A549 (cell line): ENCODE results near the gene UNC5B. TPM values are rescaled to one million over a fixed set of nuclear protein-coding genes. Genes with fewer than 3 reads are reported as not detected.
A peak's percentile ranks its signal among the peaks of the same experiment; 100 is the strongest.

ENCODE experiments used
- ATAC-seq, 2 experiments: fragments of 200-7000 bp in 1 of 2; fragments of >200 bp in 1 of 2; cut with Nextera tagmentation in 1 of 2; cut with Tn5 transposase in 1 of 2; 3 replicates each; pipeline versions ENCODE4 v1.8.0 to v1.9.1; 2018 to 2020; ENCODE audit warnings: mild to moderate bottlenecking in 1 of 2, moderate library complexity in 1 of 2
- CTCF ChIA-PET: fragments of 300-600 bp; sonication (Branson Sonifier 250); formaldehyde crosslinking; extraction: SDS; loops from one replicate; lab custom pipeline; 2021; ENCODE audit warnings: antibody characterized with exemption, inconsistent platforms; lab: Yijun Ruan, JAX
- POLR2A ChIA-PET: fragments of 350-600 bp; formaldehyde crosslinking; extraction: SDS; loops from one replicate; lab custom pipeline; 2021; ENCODE audit warnings: antibody characterized with exemption, inconsistent platforms; lab: Yijun Ruan, JAX
- DNase-seq, 2 experiments: peaks; one replicate each; pipeline versions ENCODE4 v3.0.0 to v3.0.0-alpha.2; 2011 to 2016; ENCODE audit warnings: low read depth in 1 of 2, low spot score in 1 of 2
- FAIRE-seq: peaks from 2 replicates; lab custom pipeline; 2011; peaks lifted over from hg19 to GRCh38; lab: Jason Lieb, UNC
- H3K27ac ChIP-seq, 2 experiments: fragments of >200 bp; sonication (Bioruptor Twin); formaldehyde crosslinking; 3 replicates each; pipeline ENCODE4 v1.5.1; 2016 to 2017
- H3K4me1 ChIP-seq: fragments of >200 bp; sonication (Bioruptor Twin); formaldehyde crosslinking; 3 replicates; pipeline ENCODE4 v1.6.1; 2016
- H3K4me2 ChIP-seq: fragments of >200 bp; sonication (Bioruptor Twin); formaldehyde crosslinking; 3 replicates; pipeline ENCODE4 v1.6.1; 2016
- H3K4me3 ChIP-seq: fragments of >200 bp; sonication (Bioruptor Twin); formaldehyde crosslinking; 3 replicates; pipeline ENCODE4 v1.5.1; 2016
- H3K9me3 ChIP-seq: fragments of >200 bp; sonication (Bioruptor Twin); formaldehyde crosslinking; 3 replicates; pipeline ENCODE4 v1.6.1; 2016
- ATOH8 ChIP-seq: fragments of 250-450 bp; sonication (Bioruptor Pico); IDR thresholded peaks from 2 replicates; pipeline ENCODE4 v1.5.0; 2020; ENCODE audit warnings: low read depth, mild to moderate bottlenecking, moderate library complexity
- BCL3 ChIP-seq: fragments of >200 bp; sonication (Bioruptor Twin); formaldehyde crosslinking; IDR thresholded peaks from 3 replicates; pipeline ENCODE4 v1.6.1; 2016
- CEBPB ChIP-seq, 2 experiments: fragments of >200 bp in 1 of 2; sonication (Bioruptor Twin) in 1 of 2; formaldehyde crosslinking in 1 of 2; IDR thresholded peaks; 2 replicates each; pipeline ENCODE4 v1.6.1; 2012 to 2016
- CHD2 ChIP-seq: fragments of 150-350 bp; IDR thresholded peaks from 2 replicates; pipeline ENCODE4 v1.6.1; 2014; ENCODE audit warnings: low read length; ENCODE audit not compliant: partially characterized antibody
- E2F6 ChIP-seq: IDR thresholded peaks from 2 replicates; pipeline ENCODE4 v1.6.1; 2012; ENCODE audit warnings: low read depth, borderline replicate concordance
- EHF ChIP-seq: fragments of 250-450 bp; sonication (Bioruptor Pico); IDR thresholded peaks from 2 replicates; pipeline ENCODE4 v1.5.0; 2020; ENCODE audit warnings: mild to moderate bottlenecking
- EP300 ChIP-seq, 2 experiments: fragments of >200 bp; sonication (Bioruptor Twin); formaldehyde crosslinking; IDR thresholded peaks; 2 replicates in 1 of 2; 3 replicates in 1 of 2; pipeline ENCODE4 v1.6.1; 2016 to 2017
- FOSB ChIP-seq: fragments of 250-450 bp; sonication (Bioruptor Pico); IDR thresholded peaks from 2 replicates; pipeline ENCODE4 v1.5.0; 2020; ENCODE audit warnings: mild to moderate bottlenecking, moderate library complexity
- HEYL ChIP-seq: fragments of 250-450 bp; sonication (Bioruptor Pico); IDR thresholded peaks from 2 replicates; pipeline ENCODE4 v1.8.0; 2021; ENCODE audit warnings: mild to moderate bottlenecking, moderate library complexity
- HOXA7 ChIP-seq: fragments of 250-450 bp; sonication (Bioruptor Pico); IDR thresholded peaks from 2 replicates; pipeline ENCODE4 v1.5.0; 2020; ENCODE audit warnings: mild to moderate bottlenecking, moderate library complexity
- JUNB ChIP-seq: fragments of >200 bp; sonication (Bioruptor Twin); formaldehyde crosslinking; IDR thresholded peaks from 2 replicates; pipeline ENCODE4 v1.6.1; 2016
- KDM1A ChIP-seq: fragments of 200-600 bp; sonication (generic); IDR thresholded peaks from 2 replicates; pipeline ENCODE4 v1.6.1; 2016; ENCODE audit warnings: low read depth, mild to moderate bottlenecking
- MAFK ChIP-seq: fragments of 450-650 bp; IDR thresholded peaks from 2 replicates; pipeline ENCODE4 v1.6.1; 2014; ENCODE audit not compliant: partially characterized antibody
- MAZ ChIP-seq: fragments of 150-350 bp; IDR thresholded peaks from 2 replicates; pipeline ENCODE4 v1.6.1; 2014; ENCODE audit warnings: antibody characterized with exemption, low read depth, low read length, borderline replicate concordance
- NPAS2 ChIP-seq: fragments of 250-450 bp; sonication (Bioruptor Pico); IDR thresholded peaks from 2 replicates; pipeline ENCODE4 v1.8.0; 2022; ENCODE audit warnings: mild to moderate bottlenecking, moderate library complexity, borderline replicate concordance
- NR3C1 ChIP-seq: fragments of >200 bp; sonication (Bioruptor Twin); formaldehyde crosslinking; IDR thresholded peaks from 3 replicates; pipeline ENCODE4 v1.6.1; 2017
- PHF8 ChIP-seq: fragments of 200-600 bp; sonication (generic); IDR thresholded peaks from 2 replicates; pipeline ENCODE4 v1.6.1; 2016; ENCODE audit warnings: low read depth, mild to moderate bottlenecking, antibody characterized with exemption, moderate library complexity, borderline replicate concordance
- SMC3 ChIP-seq: fragments of >200 bp; sonication (Bioruptor Twin); formaldehyde crosslinking; IDR thresholded peaks from 3 replicates; pipeline ENCODE4 v1.6.1; 2018; ENCODE audit warnings: inconsistent platforms
- TFCP2L1 ChIP-seq: fragments of 250-450 bp; sonication (Bioruptor Pico); IDR thresholded peaks from 2 replicates; pipeline ENCODE4 v1.5.0; 2021; ENCODE audit warnings: mild to moderate bottlenecking
- TP53 ChIP-seq: fragments of 250-450 bp; sonication (Bioruptor Pico); IDR thresholded peaks from 2 replicates; pipeline ENCODE4 v1.5.0; 2021; ENCODE audit warnings: mild to moderate bottlenecking, moderate library complexity
- WGBS: methylation state at CpG from one replicate; pipeline ENCODE4 v1.1.6; 2017; ENCODE audit errors: missing lambda C conversion rate; 5-methylcytosine and 5-hydroxymethylcytosine counted together
- polyA plus RNA-seq, 4 experiments: library from polyadenylated mRNA; depleted of rRNA in 3 of 4; stranded (reverse); fragments of >200 nt; fragmentation: RNase III in 1 of 4; extraction: RNeasy Plus Mini Kit Qiagen cat#74134 plus additional on column Dnase treatment in 1 of 4; gene quantifications; 2 replicates in 3 of 4; 3 replicates in 1 of 4; pipeline ENCODE4 v1.2.3, GENCODE V29; 2011 to 2017
- TF ChIP-seq, protein P1 (sequence below): fragments of 450-650 bp; IDR thresholded peaks from 2 replicates; pipeline ENCODE4 v1.6.1; 2014; ENCODE audit warnings: antibody characterized with exemption

UNC5B gene
- polyA plus RNA-seq, 2 of the 4 experiments (the other 2 are of a cell fraction): 0.14 to 1.0 TPM

DNA sequence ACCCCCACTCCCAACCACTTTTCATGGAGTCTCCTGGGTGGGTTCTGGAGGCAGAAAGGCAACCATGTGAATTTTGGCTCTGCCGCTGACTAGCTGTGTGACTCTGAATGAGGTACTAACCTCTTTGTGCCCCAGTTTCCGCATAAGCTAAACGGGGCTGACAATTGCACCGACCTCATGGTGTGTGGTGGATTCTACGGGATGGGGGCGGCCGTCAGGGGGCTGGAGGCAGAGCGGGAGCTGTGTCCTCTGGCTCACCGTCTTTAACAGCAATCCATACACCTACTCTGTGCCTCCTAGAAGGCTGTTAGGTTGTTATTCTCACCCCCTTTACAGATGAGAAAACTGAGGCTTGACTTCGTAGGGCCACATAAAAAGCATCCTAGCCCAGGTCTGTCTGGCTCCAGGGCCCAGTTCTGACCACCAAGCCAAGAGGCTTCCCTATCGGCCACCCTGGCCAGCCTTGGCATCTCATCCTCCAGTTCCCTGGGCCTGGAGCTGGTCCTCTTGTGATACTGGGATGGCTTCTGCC is 102.4 kb downstream of the UNC5B start:
- DNase-seq (no peak), FAIRE-seq (no peak), ATAC-seq (no peak)
- WGBS: 49% methylated on average over 11 of the region's 11 CpGs
- no peak overlapping the region for H3K4me3 ChIP-seq
- ChIA-PET CTCF (interaction anchor here (0.6 to 44.0 kb wide), 49 partner anchors 8 to 950 kb away, joined by 3 to 977 read pairs (median 4); partner anchors contain the start of genes CDH23, PSAP and VSIR), POLR2A (no interaction called here)
- H3K4me2 ChIP-seq: peak overlapping the region; percentile 73
- peak overlapping the region; percentile 39 to 77; a peak in 5 of 6 replicates for H3K27ac ChIP-seq
- no peaks in the 10 kb centered on the region for H3K9me3 ChIP-seq
- peaks cover 4% of the 10 kb centered on the region for H3K4me1 ChIP-seq
- TF ChIP-seq KDM1A (0 out of 2 replicates have a peak, but pooled peaks have one; percentile 25), HOXA7 (no peak)

GRCh38 chr10:71316056-71316785 is 103.9 kb downstream of the UNC5B start:
- Histone ChIP-seq H3K4me2 (no peak overlapping the region), H3K4me1 (peaks cover 14% of the 10 kb centered on the region), H3K9me3 (no peaks in the 10 kb centered on the region), H3K4me3 (no peak overlapping the region), H3K27ac (no peak overlapping the region)
- DNase-seq (no peak), FAIRE-seq (no peak), ATAC-seq (no peak)
- CTCF ChIA-PET: interaction anchor here (0.6 to 44.0 kb wide), 23 partner anchors 7 to 1027 kb away, joined by 3 to 977 read pairs (median 7); partner anchors contain the start of genes CDH23 and VSIR
- no peak for TF ChIP-seq MAZ
- TF ChIP-seq TP53: no peak
- TF ChIP-seq NPAS2 (CRISPR knock-in tag): no peak
- TF ChIP-seq CHD2: no peak
- TF ChIP-seq SMC3: no peak
- TF ChIP-seq PHF8: no peak
- TF ChIP-seq EP300 (IDR thresholded peaks at IDR 0.05): no peak
- TF ChIP-seq NR3C1: no peak
- TF ChIP-seq, protein P1, sequence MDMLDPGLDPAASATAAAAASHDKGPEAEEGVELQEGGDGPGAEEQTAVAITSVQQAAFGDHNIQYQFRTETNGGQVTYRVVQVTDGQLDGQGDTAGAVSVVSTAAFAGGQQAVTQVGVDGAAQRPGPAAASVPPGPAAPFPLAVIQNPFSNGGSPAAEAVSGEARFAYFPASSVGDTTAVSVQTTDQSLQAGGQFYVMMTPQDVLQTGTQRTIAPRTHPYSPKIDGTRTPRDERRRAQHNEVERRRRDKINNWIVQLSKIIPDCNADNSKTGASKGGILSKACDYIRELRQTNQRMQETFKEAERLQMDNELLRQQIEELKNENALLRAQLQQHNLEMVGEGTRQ: no peak
- TF ChIP-seq JUNB: no peak
- TF ChIP-seq ATOH8: no peak
- TF ChIP-seq EHF (CRISPR knock-in tag): no peak
- TF ChIP-seq KDM1A: no peak
- no peak for TF ChIP-seq E2F6
- no peak for TF ChIP-seq BCL3
- no peak for TF ChIP-seq HEYL (CRISPR knock-in tag)
- TF ChIP-seq FOSB (CRISPR knock-in tag): no peak
- no peak for TF ChIP-seq HOXA7
- TF ChIP-seq MAFK: no peak
- 65% methylated on average over 3 of the region's 3 CpGs for WGBS
- POLR2A ChIA-PET: no interaction called here

DNA sequence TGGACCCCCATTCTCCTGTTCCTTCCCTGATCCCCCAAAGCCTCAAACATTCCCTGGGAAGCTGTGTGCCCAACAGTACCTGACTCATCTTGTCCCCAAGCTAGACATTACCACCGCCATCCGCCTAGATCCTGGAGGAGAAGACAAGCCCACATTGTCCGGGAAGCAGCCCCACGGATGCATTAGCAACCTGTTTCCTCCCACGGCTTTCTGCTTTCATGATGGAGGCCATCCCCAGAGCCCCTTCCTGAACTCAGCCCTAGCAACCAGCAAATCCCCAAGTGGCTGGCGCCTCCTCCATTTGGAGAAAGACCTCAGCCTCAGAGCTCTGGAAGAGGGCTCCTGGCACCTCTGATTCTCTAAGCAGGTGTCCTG is 104.4 kb downstream of the UNC5B start:
- WGBS: 80% methylated on average over 6 of the region's 6 CpGs
- ATAC-seq (no peak), FAIRE-seq (no peak), DNase-seq (no peak)
- peaks cover 14% of the 10 kb centered on the region for H3K4me1 ChIP-seq
- CTCF ChIA-PET: interaction anchor here (0.6 to 44.0 kb wide), 14 partner anchors 8 to 1027 kb away, joined by 3 to 977 read pairs (median 24); partner anchors contain the start of genes CDH23 and VSIR
- H3K9me3 ChIP-seq: no peaks in the 10 kb centered on the region
- H3K4me2 ChIP-seq: no peak overlapping the region
- POLR2A ChIA-PET: no interaction called here
- no peak overlapping the region for H3K27ac ChIP-seq
- TF ChIP-seq TFCP2L1 (CRISPR knock-in tag) (no peak), PHF8 (no peak), CEBPB (IDR thresholded peaks at IDR 0.05) (no peak)
- H3K4me3 ChIP-seq: no peak overlapping the region
